ENCODE data around the gene EHBP1. TPM values are rescaled to one million over a fixed set of nuclear protein-coding genes. Genes with fewer than 3 reads are reported as not detected.

The EHBP1 gene
- total RNA-seq, 1 experiment from 2014 or later = 32.1 TPM

GRCh38 chr2:62812921-62813825 is 107.7 kb downstream of the EHBP1 start:
- Histone ChIP-seq H3K4me3 (ENCODE audit: low read depth, low read length, poor library complexity, severe bottlenecking) (no peak overlapping the region), H3K27me3 (replicated peaks; ENCODE audit: insufficient read depth, low read depth, low read length, poor library complexity) (no peaks in the 10 kb centered on the region), H3K36me3 (ENCODE audit: insufficient read depth, low read length, poor library complexity, severe bottlenecking) (no peaks in the 10 kb centered on the region), H3K4me1 (ENCODE audit: insufficient read depth, low read length, poor library complexity, severe bottlenecking) (no peaks in the 10 kb centered on the region), H3K9me3 (ENCODE audit: low read depth, low read length, poor library complexity, severe bottlenecking) (no peaks in the 10 kb centered on the region), H3K27ac (ENCODE audit: low read depth, low read length, poor library complexity, severe bottlenecking) (no peak overlapping the region)
- no TSS peak for BruUV-seq (replicated peaks)
- CTCF ChIA-PET = interaction anchor here (0.6 kb wide), 1 partner anchor 674 kb away, joined by 3 read pairs; no protein-coding TSS in a partner anchor
- TF ChIP-seq EZH2 (IDR thresholded peaks at IDR 0.05; ENCODE audit: borderline replicate concordance, low read depth, low read length, poor library complexity, severe bottlenecking) (no peak), CTCF (conservative IDR thresholded peaks at IDR 0.05; ENCODE audit: low read depth, low read length) (no peak)
- POLR2A ChIA-PET (ENCODE audit: low non-redundant PET) = no interaction called here
- DNase-seq (ENCODE audit: low spot score) = no peak
- intact Hi-C loops (cut with micrococcal nuclease; ENCODE audit: unreplicated experiment) = no loop called here

DNA sequence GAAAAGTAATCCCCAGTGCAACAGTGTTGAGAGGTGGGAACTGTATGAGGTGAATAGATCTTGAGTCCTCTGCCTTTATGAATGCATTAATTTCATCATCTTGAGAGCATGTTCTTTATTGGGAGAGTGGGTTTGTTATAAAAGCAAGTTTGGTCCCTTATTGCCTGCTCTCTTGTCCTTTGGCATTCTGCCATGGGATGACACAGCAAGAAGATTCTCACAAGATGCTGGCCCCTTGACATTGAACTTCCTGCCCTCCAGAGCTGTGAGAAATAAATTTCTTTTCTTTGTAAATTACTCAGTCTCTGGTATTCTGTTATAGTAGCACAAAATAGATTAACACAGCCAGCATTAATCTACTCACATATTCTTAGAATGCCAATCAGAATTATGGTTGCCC is 108.6 kb downstream of the EHBP1 start:
- CTCF ChIA-PET = interaction anchor here (0.6 kb wide), 1 partner anchor 673 kb away, joined by 3 read pairs; no protein-coding TSS in a partner anchor

DNA sequence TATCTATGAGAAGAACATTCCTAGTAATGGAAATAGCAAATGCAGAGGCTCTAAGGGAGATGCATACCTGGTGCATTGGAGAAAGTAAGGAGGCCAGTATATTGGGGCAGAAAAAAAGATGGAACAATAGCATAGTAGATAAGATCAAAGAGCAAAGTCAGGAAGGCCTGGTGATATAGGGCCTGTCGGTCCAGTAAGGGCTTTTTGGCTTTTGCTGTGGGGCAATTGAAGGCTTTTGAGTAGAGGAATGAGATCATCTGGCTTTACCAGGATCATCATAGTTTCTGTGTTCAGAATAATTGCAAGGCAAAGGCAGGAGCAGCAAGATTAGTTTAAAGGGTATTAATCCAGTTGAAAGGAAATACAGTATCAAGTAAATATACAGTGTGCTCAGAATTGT is 111.8 kb downstream of the EHBP1 start:
- Histone ChIP-seq H3K36me3 (ENCODE audit: insufficient read depth, low read length, poor library complexity, severe bottlenecking) (no peaks in the 10 kb centered on the region), H3K27me3 (replicated peaks; ENCODE audit: insufficient read depth, low read depth, low read length, poor library complexity) (no peaks in the 10 kb centered on the region), H3K27ac (ENCODE audit: low read depth, low read length, poor library complexity, severe bottlenecking) (no peak overlapping the region), H3K4me3 (ENCODE audit: low read depth, low read length, poor library complexity, severe bottlenecking) (no peak overlapping the region), H3K4me1 (ENCODE audit: insufficient read depth, low read length, poor library complexity, severe bottlenecking) (no peaks in the 10 kb centered on the region), H3K9me3 (ENCODE audit: low read depth, low read length, poor library complexity, severe bottlenecking) (no peaks in the 10 kb centered on the region)
- DNase-seq (ENCODE audit: low spot score) = no peak
- intact Hi-C loops (cut with micrococcal nuclease; ENCODE audit: unreplicated experiment) = no loop called here
- TF ChIP-seq CTCF (conservative IDR thresholded peaks at IDR 0.05; ENCODE audit: low read depth, low read length) (no peak), EZH2 (IDR thresholded peaks at IDR 0.05; ENCODE audit: borderline replicate concordance, low read depth, low read length, poor library complexity, severe bottlenecking) (no peak)
- no TSS peak for BruUV-seq (replicated peaks)
- ChIA-PET POLR2A (ENCODE audit: low non-redundant PET) (no interaction called here), CTCF (no interaction called here)

More for the DNA sequence above, 108.6 kb downstream of the EHBP1 start:
- POLR2A ChIA-PET (ENCODE audit: low non-redundant PET) = no interaction called here
- intact Hi-C loops (cut with micrococcal nuclease; ENCODE audit: unreplicated experiment) = no loop called here
- BruUV-seq (replicated peaks) = no TSS peak
- TF ChIP-seq EZH2 (IDR thresholded peaks at IDR 0.05; ENCODE audit: borderline replicate concordance, low read depth, low read length, poor library complexity, severe bottlenecking) (no peak), CTCF (conservative IDR thresholded peaks at IDR 0.05; ENCODE audit: low read depth, low read length) (no peak)
- Histone ChIP-seq H3K4me1 (ENCODE audit: insufficient read depth, low read length, poor library complexity, severe bottlenecking) (no peaks in the 10 kb centered on the region), H3K27ac (ENCODE audit: low read depth, low read length, poor library complexity, severe bottlenecking) (no peak overlapping the region), H3K9me3 (ENCODE audit: low read depth, low read length, poor library complexity, severe bottlenecking) (no peaks in the 10 kb centered on the region), H3K27me3 (replicated peaks; ENCODE audit: insufficient read depth, low read depth, low read length, poor library complexity) (no peaks in the 10 kb centered on the region), H3K4me3 (ENCODE audit: low read depth, low read length, poor library complexity, severe bottlenecking) (no peak overlapping the region), H3K36me3 (ENCODE audit: insufficient read depth, low read length, poor library complexity, severe bottlenecking) (no peaks in the 10 kb centered on the region)
- DNase-seq (ENCODE audit: low spot score) = peak; percentile 37
